ENCODE data around the gene CAPN11.

- TF ChIP-seq CTCF (IDR thresholded peaks at IDR 0.05; ENCODE audit: borderline replicate concordance, extremely low read depth, low read length, poor library complexity, severe bottlenecking) (no peak), EZH2 (IDR thresholded peaks at IDR 0.05; ENCODE audit: borderline replicate concordance, low read depth, low read length, severe bottlenecking) (no peak)
Observed at GRCh38 chr6:44133981-44134711, 24.5 kb upstream of the CAPN11 start.

Data from DND-41 (cell line).